Measurements from ENCODE around the gene SPEF2. TPM values are rescaled to one million over a fixed set of nuclear protein-coding genes. Genes with fewer than 3 reads are reported as not detected.
A peak's percentile ranks its signal among the peaks of the same experiment; 100 is the strongest.

SPEF2 gene
- total RNA-seq, 1 donor from 2014 or later = 7.9 TPM

DNA sequence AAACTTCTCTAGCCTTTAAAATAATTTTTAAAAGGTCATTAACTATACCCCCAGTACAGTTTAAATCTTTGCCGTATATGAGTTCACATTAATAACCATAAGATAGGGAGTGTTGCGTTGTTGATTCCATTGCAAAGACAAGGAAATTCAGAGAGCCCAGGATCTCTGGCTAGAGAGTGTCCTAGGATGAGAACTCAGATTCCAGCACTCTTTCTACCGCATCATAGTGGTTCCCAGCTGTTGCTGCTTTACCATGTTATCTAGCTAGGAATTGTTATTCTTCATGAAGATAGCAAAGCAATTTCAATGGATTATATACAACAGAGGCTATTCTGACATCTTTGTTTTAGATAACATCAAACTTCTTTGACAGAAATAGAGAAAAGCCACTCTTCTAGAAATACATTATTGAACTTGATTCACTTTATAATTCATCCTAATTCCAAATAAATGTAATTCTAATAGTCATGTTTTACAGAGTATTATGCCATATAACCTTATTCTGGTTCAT is 160.7 kb downstream of the SPEF2 start:
- no peak for DNase-seq (ENCODE audit: extremely low spot score, unreplicated experiment)
- no peak overlapping the region for H3K4me3 Mint-ChIP-seq (ENCODE audit: unreplicated experiment)
- H3K9me3 Mint-ChIP-seq (ENCODE audit: unreplicated experiment) = no peaks in the 10 kb centered on the region
- no peaks in the 10 kb centered on the region for H3K36me3 Mint-ChIP-seq (ENCODE audit: unreplicated experiment)
- TF ChIP-seq, protein P1, sequence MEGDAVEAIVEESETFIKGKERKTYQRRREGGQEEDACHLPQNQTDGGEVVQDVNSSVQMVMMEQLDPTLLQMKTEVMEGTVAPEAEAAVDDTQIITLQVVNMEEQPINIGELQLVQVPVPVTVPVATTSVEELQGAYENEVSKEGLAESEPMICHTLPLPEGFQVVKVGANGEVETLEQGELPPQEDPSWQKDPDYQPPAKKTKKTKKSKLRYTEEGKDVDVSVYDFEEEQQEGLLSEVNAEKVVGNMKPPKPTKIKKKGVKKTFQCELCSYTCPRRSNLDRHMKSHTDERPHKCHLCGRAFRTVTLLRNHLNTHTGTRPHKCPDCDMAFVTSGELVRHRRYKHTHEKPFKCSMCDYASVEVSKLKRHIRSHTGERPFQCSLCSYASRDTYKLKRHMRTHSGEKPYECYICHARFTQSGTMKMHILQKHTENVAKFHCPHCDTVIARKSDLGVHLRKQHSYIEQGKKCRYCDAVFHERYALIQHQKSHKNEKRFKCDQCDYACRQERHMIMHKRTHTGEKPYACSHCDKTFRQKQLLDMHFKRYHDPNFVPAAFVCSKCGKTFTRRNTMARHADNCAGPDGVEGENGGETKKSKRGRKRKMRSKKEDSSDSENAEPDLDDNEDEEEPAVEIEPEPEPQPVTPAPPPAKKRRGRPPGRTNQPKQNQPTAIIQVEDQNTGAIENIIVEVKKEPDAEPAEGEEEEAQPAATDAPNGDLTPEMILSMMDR (IDR thresholded peaks at IDR 0.05) = no peak
- no peaks in the 10 kb centered on the region for H3K27me3 Mint-ChIP-seq (ENCODE audit: unreplicated experiment)
- peaks cover 26% of the 10 kb centered on the region for H3K4me1 Mint-ChIP-seq (ENCODE audit: unreplicated experiment)
- no peak overlapping the region for H3K27ac Mint-ChIP-seq (ENCODE audit: unreplicated experiment)

DNA sequence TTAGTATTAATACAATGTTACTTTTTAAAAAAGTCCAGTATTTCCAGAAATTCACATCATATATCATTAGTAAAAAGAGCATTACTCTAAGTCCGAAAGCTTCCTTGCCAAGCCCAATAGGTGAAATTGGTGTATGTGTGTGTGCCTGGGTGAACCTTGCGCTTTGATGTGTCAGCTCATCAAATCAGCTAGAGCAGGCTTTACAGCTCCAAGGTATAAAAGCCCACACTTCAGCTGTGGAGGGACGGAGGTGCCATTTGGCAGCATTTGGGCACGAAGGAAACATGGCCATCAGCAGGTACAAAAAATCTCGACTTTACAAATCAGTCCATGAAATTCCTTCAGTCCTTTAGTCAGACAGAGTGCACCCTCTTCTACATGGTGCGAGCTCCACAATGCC is 162.6 kb downstream of the SPEF2 start:
- H3K27me3 Mint-ChIP-seq (ENCODE audit: unreplicated experiment) = no peaks in the 10 kb centered on the region
- no peak overlapping the region for H3K4me3 Mint-ChIP-seq (ENCODE audit: unreplicated experiment)
- H3K4me1 Mint-ChIP-seq (ENCODE audit: unreplicated experiment) = peaks cover 26% of the 10 kb centered on the region
- TF ChIP-seq, protein P1 (IDR thresholded peaks at IDR 0.05) = no peak
- DNase-seq (ENCODE audit: extremely low spot score, unreplicated experiment) = no peak
- H3K27ac Mint-ChIP-seq (ENCODE audit: unreplicated experiment) = peak overlapping the region; percentile 38
- H3K36me3 Mint-ChIP-seq (ENCODE audit: unreplicated experiment) = no peaks in the 10 kb centered on the region
- no peaks in the 10 kb centered on the region for H3K9me3 Mint-ChIP-seq (ENCODE audit: unreplicated experiment)

DNA sequence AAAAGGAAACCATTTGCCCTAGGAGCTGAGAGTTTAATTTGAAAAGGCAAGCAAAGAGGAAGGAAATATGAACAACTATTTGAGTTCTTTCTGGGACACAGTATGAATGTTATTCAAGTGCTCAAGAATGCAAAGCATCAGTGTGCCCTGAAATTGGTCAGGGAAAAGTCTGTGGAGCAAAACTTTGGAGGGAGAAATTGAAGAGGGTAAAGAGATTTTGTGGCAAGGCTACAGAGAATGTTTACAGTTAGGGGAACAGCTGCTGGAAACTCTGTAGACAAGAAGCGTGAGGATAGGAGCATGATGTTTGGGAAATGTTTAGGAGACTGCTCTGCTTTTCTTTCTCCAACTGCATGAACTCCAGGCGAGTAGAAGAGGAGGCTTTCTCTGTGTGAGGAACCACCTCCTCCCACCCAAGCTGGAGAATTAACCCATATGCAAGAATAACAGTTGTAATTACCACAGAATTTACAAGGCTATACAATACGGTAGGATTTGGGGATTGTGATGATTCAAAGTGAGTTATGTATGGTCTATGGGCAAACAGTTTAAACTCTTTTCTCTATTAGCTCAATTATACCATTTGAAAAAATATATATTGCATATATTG is 163.6 kb downstream of the SPEF2 start:
- Mint-ChIP-seq H3K9me3 (ENCODE audit: unreplicated experiment) (no peaks in the 10 kb centered on the region), H3K27me3 (ENCODE audit: unreplicated experiment) (no peaks in the 10 kb centered on the region), H3K27ac (ENCODE audit: unreplicated experiment) (peak overlapping the region; percentile 77), H3K4me3 (ENCODE audit: unreplicated experiment) (peak overlapping the region; percentile 2), H3K4me1 (ENCODE audit: unreplicated experiment) (peaks cover 26% of the 10 kb centered on the region), H3K36me3 (ENCODE audit: unreplicated experiment) (no peaks in the 10 kb centered on the region)
- DNase-seq (ENCODE audit: extremely low spot score, unreplicated experiment) = no peak
- TF ChIP-seq, protein P1 (IDR thresholded peaks at IDR 0.05) = no peak

DNA sequence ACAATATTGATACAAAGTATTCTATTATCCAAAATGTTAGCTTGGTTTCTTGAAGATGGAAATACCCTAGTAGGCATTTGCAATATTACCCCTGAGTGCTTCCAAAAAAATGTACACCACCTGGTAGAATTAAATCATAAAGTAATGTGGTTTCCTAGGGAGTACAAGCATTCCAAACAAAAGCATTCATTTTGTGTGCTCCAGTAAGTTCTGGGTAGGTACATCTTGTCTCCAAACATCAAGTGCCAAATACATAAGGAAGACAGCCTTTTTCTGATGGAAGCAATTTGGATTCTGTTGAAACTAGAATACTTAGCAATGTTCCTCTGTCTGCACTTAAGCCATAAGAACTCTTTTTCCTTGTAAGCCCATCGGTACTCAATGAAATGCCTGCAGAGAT is 165.9 kb downstream of the SPEF2 start:
- H3K27me3 Mint-ChIP-seq (ENCODE audit: unreplicated experiment) = no peaks in the 10 kb centered on the region
- H3K36me3 Mint-ChIP-seq (ENCODE audit: unreplicated experiment) = no peaks in the 10 kb centered on the region
- no peak overlapping the region for H3K4me3 Mint-ChIP-seq (ENCODE audit: unreplicated experiment)
- H3K9me3 Mint-ChIP-seq (ENCODE audit: unreplicated experiment) = no peaks in the 10 kb centered on the region
- peaks cover 26% of the 10 kb centered on the region for H3K4me1 Mint-ChIP-seq (ENCODE audit: unreplicated experiment)
- DNase-seq (ENCODE audit: extremely low spot score, unreplicated experiment) = no peak
- H3K27ac Mint-ChIP-seq (ENCODE audit: unreplicated experiment) = no peak overlapping the region
- TF ChIP-seq, protein P1 (IDR thresholded peaks at IDR 0.05) = no peak

DNA sequence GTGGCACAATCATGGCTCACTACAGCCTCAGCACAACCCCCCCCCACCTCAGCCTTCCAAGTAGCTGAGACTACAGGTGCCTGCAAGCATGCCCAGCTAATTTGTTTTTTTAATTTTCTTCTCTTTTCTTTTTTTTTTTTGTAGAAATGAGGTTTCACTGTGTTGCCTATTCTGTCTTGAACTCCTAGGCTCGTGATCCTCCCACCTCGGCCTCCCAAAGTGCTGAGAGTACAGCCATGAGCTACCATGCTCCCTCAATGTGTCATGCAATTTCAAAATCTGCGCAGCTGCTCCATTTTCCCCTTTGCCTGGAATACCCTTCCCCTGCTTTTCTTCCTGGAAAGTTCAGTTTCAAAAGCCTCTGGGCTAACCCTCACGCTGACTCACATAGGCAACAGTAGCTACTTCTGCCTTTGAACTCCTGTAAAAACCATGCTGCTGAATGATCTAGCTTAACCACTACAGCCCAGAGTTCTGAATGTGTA is 168.0 kb downstream of the SPEF2 start:
- no peaks in the 10 kb centered on the region for H3K27me3 Mint-ChIP-seq (ENCODE audit: unreplicated experiment)
- DNase-seq (ENCODE audit: extremely low spot score, unreplicated experiment) = no peak
- TF ChIP-seq, protein P1 (IDR thresholded peaks at IDR 0.05) = no peak
- no peak overlapping the region for H3K27ac Mint-ChIP-seq (ENCODE audit: unreplicated experiment)
- peaks cover 28% of the 10 kb centered on the region for H3K4me1 Mint-ChIP-seq (ENCODE audit: unreplicated experiment)
- H3K36me3 Mint-ChIP-seq (ENCODE audit: unreplicated experiment) = no peaks in the 10 kb centered on the region
- no peaks in the 10 kb centered on the region for H3K9me3 Mint-ChIP-seq (ENCODE audit: unreplicated experiment)
- H3K4me3 Mint-ChIP-seq (ENCODE audit: unreplicated experiment) = no peak overlapping the region
